ENCODE results near the gene C20orf96.

Gene C20orf96

DNA sequence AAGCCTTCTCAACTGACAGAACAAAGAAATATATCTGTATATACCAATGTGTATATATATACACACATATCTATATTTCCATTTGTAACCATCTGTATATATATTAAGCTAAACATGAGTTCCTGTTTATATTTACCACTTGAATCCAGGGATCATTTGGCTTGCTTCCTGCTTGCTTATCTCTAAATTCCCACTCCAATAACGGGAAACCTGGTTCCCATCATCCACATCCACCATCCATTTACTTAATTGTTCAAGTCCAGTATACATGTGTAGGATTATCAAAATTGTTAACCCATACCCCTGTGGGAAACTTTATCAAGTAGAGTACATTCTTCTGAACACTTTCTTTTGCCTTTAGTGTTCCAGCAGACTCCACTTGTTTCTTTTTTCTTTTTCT, 22.3 kb upstream of the C20orf96 start:
- Histone ChIP-seq H3K9ac (ENCODE audit: low read depth, low read length, poor library complexity, severe bottlenecking) (no peak overlapping the region), H3K9me2 (replicated peaks; ENCODE audit: low read depth, low read length) (no peaks in the 10 kb centered on the region), H3K79me2 (ENCODE audit: insufficient read depth, low read length) (no peaks in the 10 kb centered on the region), H3K27me3 (ENCODE audit: insufficient read depth, low read length, poor library complexity, severe bottlenecking) (no peaks in the 10 kb centered on the region), H3K4me2 (ENCODE audit: low read depth, low read length, poor library complexity, severe bottlenecking) (no peak overlapping the region), H2AFZ (ENCODE audit: low read length) (no peak overlapping the region), H3F3A (ENCODE audit: low read depth) (0 out of 2 replicates have a peak, but pooled peaks cover 3% of the 10 kb centered on the region), H3K9me3 (ENCODE audit: insufficient read depth, low read depth, low read length) (no peaks in the 10 kb centered on the region), H3K4me1 (ENCODE audit: insufficient read depth, low read length, poor library complexity, severe bottlenecking) (peaks cover 23% of the 10 kb centered on the region), H4K20me1 (ENCODE audit: insufficient read depth, low read length, poor library complexity, severe bottlenecking) (no peaks in the 10 kb centered on the region), H3K4me3 (ENCODE audit: low read length, poor library complexity, severe bottlenecking) (no peak overlapping the region), H3K36me3 (ENCODE audit: insufficient read depth, low read length) (no peaks in the 10 kb centered on the region)
- no peak for TF ChIP-seq EZH2phosphoT487 (IDR thresholded peaks at IDR 0.05; ENCODE audit: borderline replicate concordance)
- TF ChIP-seq, protein P1, sequence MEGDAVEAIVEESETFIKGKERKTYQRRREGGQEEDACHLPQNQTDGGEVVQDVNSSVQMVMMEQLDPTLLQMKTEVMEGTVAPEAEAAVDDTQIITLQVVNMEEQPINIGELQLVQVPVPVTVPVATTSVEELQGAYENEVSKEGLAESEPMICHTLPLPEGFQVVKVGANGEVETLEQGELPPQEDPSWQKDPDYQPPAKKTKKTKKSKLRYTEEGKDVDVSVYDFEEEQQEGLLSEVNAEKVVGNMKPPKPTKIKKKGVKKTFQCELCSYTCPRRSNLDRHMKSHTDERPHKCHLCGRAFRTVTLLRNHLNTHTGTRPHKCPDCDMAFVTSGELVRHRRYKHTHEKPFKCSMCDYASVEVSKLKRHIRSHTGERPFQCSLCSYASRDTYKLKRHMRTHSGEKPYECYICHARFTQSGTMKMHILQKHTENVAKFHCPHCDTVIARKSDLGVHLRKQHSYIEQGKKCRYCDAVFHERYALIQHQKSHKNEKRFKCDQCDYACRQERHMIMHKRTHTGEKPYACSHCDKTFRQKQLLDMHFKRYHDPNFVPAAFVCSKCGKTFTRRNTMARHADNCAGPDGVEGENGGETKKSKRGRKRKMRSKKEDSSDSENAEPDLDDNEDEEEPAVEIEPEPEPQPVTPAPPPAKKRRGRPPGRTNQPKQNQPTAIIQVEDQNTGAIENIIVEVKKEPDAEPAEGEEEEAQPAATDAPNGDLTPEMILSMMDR (conservative IDR thresholded peaks at IDR 0.05; ENCODE audit: low read length): no peak

DNA sequence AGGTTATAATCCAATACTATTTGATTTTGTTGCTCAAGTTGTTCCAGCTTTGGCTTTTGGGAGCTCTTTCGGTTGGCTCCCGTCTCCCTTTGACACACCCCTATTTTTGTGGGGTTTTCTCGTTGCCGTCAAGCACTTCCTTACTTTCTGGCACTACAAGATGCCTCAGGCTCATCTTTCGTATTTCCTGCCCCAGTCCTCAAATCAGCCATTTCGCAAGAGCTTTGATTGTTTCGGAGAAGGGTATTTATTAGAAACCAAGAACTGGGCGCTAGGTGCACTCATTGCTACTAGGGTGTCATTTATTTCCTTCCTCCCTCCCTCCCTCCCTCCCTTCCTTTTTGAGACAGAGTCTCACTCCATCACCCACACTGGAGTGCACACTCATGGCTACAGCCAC, 21.5 kb upstream of the C20orf96 start:
- H2AFZ ChIP-seq (ENCODE audit: low read length): no peak overlapping the region
- H3K4me1 ChIP-seq (ENCODE audit: insufficient read depth, low read length, poor library complexity, severe bottlenecking): peaks cover 23% of the 10 kb centered on the region
- H3K4me2 ChIP-seq (ENCODE audit: low read depth, low read length, poor library complexity, severe bottlenecking): no peak overlapping the region
- H4K20me1 ChIP-seq (ENCODE audit: insufficient read depth, low read length, poor library complexity, severe bottlenecking): no peaks in the 10 kb centered on the region
- no peaks in the 10 kb centered on the region for H3K36me3 ChIP-seq (ENCODE audit: insufficient read depth, low read length)
- TF ChIP-seq, protein P1 (conservative IDR thresholded peaks at IDR 0.05; ENCODE audit: low read length): no peak
- no peak for TF ChIP-seq EZH2phosphoT487 (IDR thresholded peaks at IDR 0.05; ENCODE audit: borderline replicate concordance)
- H3K9me2 ChIP-seq (replicated peaks; ENCODE audit: low read depth, low read length): no peaks in the 10 kb centered on the region
- H3K9ac ChIP-seq (ENCODE audit: low read depth, low read length, poor library complexity, severe bottlenecking): no peak overlapping the region
- 0 out of 2 replicates have a peak, but pooled peaks cover 3% of the 10 kb centered on the region for H3F3A ChIP-seq (ENCODE audit: low read depth)
- H3K79me2 ChIP-seq (ENCODE audit: insufficient read depth, low read length): no peaks in the 10 kb centered on the region
- H3K4me3 ChIP-seq (ENCODE audit: low read length, poor library complexity, severe bottlenecking): no peak overlapping the region
- no peaks in the 10 kb centered on the region for H3K9me3 ChIP-seq (ENCODE audit: insufficient read depth, low read depth, low read length)
- no peaks in the 10 kb centered on the region for H3K27me3 ChIP-seq (ENCODE audit: insufficient read depth, low read length, poor library complexity, severe bottlenecking)

DNA sequence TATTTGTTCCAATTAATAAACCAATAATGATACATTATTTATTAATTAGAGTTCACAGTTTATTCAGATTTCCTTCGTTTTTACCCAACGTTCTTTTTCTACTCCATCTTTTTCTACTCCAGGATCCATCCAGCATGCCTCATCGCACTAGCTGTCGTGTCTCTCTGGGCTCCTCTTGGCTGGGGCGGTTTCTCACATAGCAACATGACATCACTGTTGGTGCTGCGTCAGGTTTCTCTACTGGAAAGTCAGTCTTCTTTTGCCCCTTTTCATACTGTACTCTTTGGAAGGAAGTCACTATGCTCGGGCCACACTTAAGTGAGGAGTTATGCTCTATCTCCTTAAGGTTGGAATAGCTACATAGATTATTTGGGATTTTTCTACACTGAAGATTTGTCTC, 21.1 kb upstream of the C20orf96 start:
- no peaks in the 10 kb centered on the region for H3K9me3 ChIP-seq (ENCODE audit: insufficient read depth, low read depth, low read length)
- no peaks in the 10 kb centered on the region for H3K27me3 ChIP-seq (ENCODE audit: insufficient read depth, low read length, poor library complexity, severe bottlenecking)
- no peaks in the 10 kb centered on the region for H3K79me2 ChIP-seq (ENCODE audit: insufficient read depth, low read length)
- no peaks in the 10 kb centered on the region for H3K36me3 ChIP-seq (ENCODE audit: insufficient read depth, low read length)
- no peak overlapping the region for H3K9ac ChIP-seq (ENCODE audit: low read depth, low read length, poor library complexity, severe bottlenecking)
- TF ChIP-seq, protein P1 (conservative IDR thresholded peaks at IDR 0.05; ENCODE audit: low read length): no peak
- no peak for TF ChIP-seq EZH2phosphoT487 (IDR thresholded peaks at IDR 0.05; ENCODE audit: borderline replicate concordance)
- H3F3A ChIP-seq (ENCODE audit: low read depth): 0 out of 2 replicates have a peak, but pooled peaks cover 3% of the 10 kb centered on the region
- no peaks in the 10 kb centered on the region for H4K20me1 ChIP-seq (ENCODE audit: insufficient read depth, low read length, poor library complexity, severe bottlenecking)
- no peaks in the 10 kb centered on the region for H3K9me2 ChIP-seq (replicated peaks; ENCODE audit: low read depth, low read length)
- peaks cover 23% of the 10 kb centered on the region for H3K4me1 ChIP-seq (ENCODE audit: insufficient read depth, low read length, poor library complexity, severe bottlenecking)
- H3K4me3 ChIP-seq (ENCODE audit: low read length, poor library complexity, severe bottlenecking): no peak overlapping the region
- no peak overlapping the region for H3K4me2 ChIP-seq (ENCODE audit: low read depth, low read length, poor library complexity, severe bottlenecking)
- no peak overlapping the region for H2AFZ ChIP-seq (ENCODE audit: low read length)
